HG02973 (cell line): ENCODE data around the gene PFKFB3.

Experiments
- ATAC-seq: cut with Tn5 transposase; IDR thresholded peaks from one replicate; pipeline ENCODE4 v1.9.1; 2021; ENCODE audit warnings: moderate library complexity; ENCODE audit not compliant: unreplicated experiment

The PFKFB3 gene

GRCh38 chr10:6218692-6219493 lies 16.2 kb downstream of the PFKFB3 start:
- no peak for ATAC-seq

DNA sequence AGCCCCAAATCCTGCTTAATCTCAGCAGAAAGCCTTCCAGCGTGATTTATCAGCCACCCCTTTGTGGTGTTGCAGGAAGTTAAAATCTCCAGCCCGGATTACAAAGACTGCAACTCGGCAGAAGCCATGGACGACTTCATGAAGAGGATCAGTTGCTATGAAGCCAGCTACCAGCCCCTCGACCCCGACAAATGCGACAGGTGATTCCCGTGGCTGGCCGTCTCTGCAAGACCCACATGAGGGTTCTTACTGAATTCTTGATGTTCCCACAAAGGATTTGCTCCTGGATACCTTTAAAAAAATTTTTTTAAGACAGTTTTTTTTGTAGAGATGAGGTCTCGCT lies 16.7 kb downstream of the PFKFB3 start:
- no peak for ATAC-seq

DNA sequence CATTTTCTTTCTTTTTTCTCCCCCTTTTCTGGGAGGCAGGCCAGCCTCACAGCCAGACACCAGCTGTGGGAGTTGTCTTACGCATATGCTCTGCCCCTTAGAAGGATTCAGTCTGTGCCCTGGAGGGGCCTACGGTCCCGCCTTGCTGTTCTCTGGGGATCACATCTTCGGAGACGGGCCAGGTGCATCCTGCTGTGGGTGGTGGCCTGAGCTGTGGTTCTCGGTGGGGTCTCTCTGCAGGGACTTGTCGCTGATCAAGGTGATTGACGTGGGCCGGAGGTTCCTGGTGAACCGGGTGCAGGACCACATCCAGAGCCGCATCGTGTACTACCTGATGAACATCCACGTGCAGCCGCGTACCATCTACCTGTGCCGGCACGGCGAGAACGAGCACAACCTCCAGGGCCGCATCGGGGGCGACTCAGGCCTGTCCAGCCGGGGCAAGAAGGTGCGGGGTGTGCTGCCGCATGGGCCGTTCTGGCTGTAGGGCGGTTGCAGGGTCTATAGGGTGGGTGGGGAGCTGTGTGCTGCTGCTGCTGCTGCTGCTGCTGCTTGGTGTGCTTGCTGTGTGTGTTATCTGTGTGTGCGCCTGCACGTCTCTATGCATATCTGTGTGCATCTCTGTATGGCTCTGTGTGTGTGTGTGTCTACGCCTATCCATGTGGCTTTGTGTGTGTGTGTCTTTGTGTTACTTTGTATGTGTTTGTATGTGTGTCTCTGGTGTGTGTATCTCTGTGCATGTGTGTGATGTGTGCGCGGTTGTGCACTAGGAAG lies 17.9 kb downstream of the PFKFB3 start:
- no peak for ATAC-seq

- no peak for ATAC-seq
These were observed 18.6 kb downstream of the PFKFB3 start for GRCh38 chr10:6221192-6221940.

GRCh38 chr10:6221971-6222751 lies 19.4 kb downstream of the PFKFB3 start:
- no peak for ATAC-seq

DNA sequence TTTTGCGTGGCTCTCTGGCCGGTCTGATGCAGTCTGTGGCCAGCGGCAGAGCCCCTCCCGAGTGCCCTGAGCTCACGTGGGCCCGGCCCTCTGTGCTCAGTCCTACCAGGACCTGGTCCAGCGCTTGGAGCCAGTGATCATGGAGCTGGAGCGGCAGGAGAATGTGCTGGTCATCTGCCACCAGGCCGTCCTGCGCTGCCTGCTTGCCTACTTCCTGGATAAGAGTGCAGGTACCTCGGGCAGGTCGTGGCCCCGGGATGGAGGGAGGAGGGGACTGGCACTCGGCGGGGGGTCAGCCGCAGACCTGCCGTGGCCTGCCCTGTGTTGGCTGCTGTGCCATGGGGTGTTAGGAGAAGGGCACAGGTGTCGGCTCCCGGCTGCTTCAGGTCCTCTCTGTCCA lies 20.0 kb downstream of the PFKFB3 start:
- no peak for ATAC-seq

- no peak for ATAC-seq
These were observed 21.2 kb downstream of the PFKFB3 start for GRCh38 chr10:6223981-6224380.

GRCh38 chr10:6224781-6225180 lies 22.0 kb downstream of the PFKFB3 start:
- ATAC-seq: no peak

GRCh38 chr10:6225263-6225814 lies 22.6 kb downstream of the PFKFB3 start:
- ATAC-seq: no peak

GRCh38 chr10:6226216-6226615 lies 23.5 kb downstream of the PFKFB3 start:
- no peak for ATAC-seq

GRCh38 chr10:6227346-6227745 lies 24.6 kb downstream of the PFKFB3 start:
- no peak for ATAC-seq

DNA sequence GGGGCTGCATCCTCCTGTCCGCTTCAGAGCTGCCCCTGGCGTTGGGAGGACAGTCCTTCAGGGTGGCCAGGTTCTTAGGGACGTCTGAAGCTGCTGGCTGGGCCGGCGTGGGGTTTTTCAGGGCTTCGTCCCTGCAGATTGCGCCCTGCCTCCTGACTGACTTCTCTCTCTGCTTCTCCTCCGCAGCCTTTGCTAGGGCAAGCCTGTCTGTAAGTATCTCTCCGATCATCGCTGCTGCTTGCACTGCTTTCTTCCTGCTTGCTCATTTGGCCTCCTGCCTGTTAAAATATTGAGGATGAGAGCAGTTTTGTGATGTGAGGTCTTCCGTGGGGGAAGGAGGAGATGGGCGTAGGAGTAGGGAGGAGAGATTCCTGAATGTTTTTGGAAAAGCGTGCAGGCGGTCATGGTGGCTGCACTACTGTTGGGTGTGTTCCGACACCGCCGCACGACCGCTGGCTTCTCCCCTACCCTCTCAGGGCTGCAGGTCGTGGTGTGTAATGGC lies 25.3 kb downstream of the PFKFB3 start:
- no peak for ATAC-seq

DNA sequence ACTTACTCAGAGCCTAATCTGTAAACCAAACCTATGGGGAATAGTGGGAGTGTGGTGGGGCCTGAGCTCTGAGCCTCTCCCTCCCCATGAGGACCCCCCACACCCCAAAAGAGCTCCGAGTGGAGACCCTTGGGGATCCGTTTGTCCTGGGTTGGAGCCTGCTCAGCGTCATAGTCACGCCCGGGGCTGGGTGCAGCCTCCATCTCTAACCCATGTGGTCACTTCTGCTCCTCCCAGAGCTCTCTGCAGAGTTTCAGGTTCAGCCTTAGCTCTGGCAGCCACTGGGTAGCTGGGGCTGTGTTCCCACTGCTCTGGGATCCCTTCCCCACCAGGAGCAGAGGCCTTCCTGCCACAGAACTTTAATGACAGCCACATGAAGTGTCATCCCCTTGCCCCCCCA lies 25.9 kb downstream of the PFKFB3 start:
- no peak for ATAC-seq

GRCh38 chr10:6229290-6229689 lies 26.6 kb downstream of the PFKFB3 start:
- no peak for ATAC-seq

DNA sequence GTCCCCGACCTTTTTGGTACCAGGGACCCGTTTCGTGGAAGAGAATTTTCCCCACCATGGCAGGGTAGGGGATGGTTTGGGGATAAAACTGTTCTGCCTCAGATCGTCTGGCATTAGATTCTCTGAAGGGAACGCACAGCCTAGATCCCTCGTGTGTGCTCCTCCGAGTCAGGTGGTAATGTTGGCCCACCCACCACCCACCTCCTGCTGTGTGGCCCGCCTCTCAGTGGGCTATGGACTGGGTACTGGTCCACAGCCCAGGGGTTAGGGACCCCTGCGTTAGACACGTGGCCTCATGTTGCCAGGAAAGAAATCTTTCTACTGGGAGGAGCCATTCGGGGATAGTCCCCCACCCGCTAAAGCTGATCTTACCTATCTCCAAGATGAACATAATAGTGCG lies 27.0 kb downstream of the PFKFB3 start:
- ATAC-seq: no peak

DNA sequence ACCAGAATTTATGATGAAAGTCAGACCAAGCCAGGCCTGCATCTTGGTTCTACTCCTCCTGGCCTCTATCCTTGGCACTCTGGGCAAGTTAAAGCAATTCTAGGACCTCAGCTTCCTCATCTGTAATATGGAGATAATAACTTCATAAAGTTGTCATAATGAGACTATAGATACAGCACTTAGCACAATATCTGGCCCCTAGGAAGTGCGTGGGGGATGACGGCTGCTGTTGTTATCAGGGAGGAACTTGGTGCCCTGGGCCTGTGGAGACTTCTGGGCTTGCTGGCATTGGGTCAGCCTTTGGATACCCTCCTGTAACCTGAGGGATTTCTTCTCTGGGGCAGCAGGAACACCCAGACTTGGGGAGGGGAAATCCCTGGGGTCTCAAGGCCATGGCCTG lies 27.6 kb downstream of the PFKFB3 start:
- no peak for ATAC-seq

- ATAC-seq: no peak
These were observed 28.4 kb downstream of the PFKFB3 start for GRCh38 chr10:6231146-6231545.

GRCh38 chr10:6231730-6232129 lies 29.0 kb downstream of the PFKFB3 start:
- ATAC-seq: no peak

GRCh38 chr10:6232225-6232807 lies 29.6 kb downstream of the PFKFB3 start:
- ATAC-seq: no peak
